Inferior parietal cortex (tissue), 1 donor: Measurements from ENCODE around the gene UNC5B.
A peak's percentile ranks its signal among the peaks of the same experiment; 100 is the strongest.
"Not testable (repeated sequence)": the region's sequence is repeated elsewhere in the genome, so short reads cannot be mapped to it uniquely, and the experiment has no call there.

Experiments used
- DNase-seq: peaks from one replicate; pipeline ENCODE4 v3.0.0-alpha.2; 2016; ENCODE audit errors: extremely low spot score

The UNC5B gene

GRCh38 chr10:71267508-71268240 is 55.3 kb downstream of the UNC5B start:
- DNase-seq: no peak

- peak; percentile 51 for DNase-seq
These were observed 55.9 kb downstream of the UNC5B start for GRCh38 chr10:71268247-71268691.

- no peak for DNase-seq
These were observed 56.4 kb downstream of the UNC5B start for GRCh38 chr10:71268758-71269157.

- no peak for DNase-seq
These were observed 57.2 kb downstream of the UNC5B start for GRCh38 chr10:71269301-71270288.

- peak; percentile 79 for DNase-seq
These were observed 58.2 kb downstream of the UNC5B start for GRCh38 chr10:71270301-71271220.

- no peak for DNase-seq
These were observed 59.3 kb downstream of the UNC5B start for GRCh38 chr10:71271662-71272055.

- no peak for DNase-seq
These were observed 59.8 kb downstream of the UNC5B start for GRCh38 chr10:71272056-71272771.

- DNase-seq: not testable (repeated sequence)
These were observed 60.6 kb downstream of the UNC5B start for GRCh38 chr10:71272974-71273373.

GRCh38 chr10:71273506-71273905 is 61.1 kb downstream of the UNC5B start:
- DNase-seq: no peak

- no peak for DNase-seq
These were observed 62.8 kb downstream of the UNC5B start for GRCh38 chr10:71274901-71275796.

GRCh38 chr10:71276873-71277272 is 64.5 kb downstream of the UNC5B start:
- DNase-seq: no peak

- DNase-seq: no peak
These were observed 65.7 kb downstream of the UNC5B start for GRCh38 chr10:71277914-71278665.

- no peak for DNase-seq
These were observed 66.6 kb downstream of the UNC5B start for GRCh38 chr10:71278691-71279588.

- no peak for DNase-seq
These were observed 67.3 kb downstream of the UNC5B start for GRCh38 chr10:71279590-71280170.

- DNase-seq: no peak
These were observed 67.8 kb downstream of the UNC5B start for GRCh38 chr10:71280216-71280615.

- DNase-seq: no peak
These were observed 68.5 kb downstream of the UNC5B start for GRCh38 chr10:71280825-71281224.

- no peak for DNase-seq
These were observed 69.4 kb downstream of the UNC5B start for GRCh38 chr10:71281646-71282322.
